HG03571 (cell line): Measurements from ENCODE around the gene YPEL3.
"Not testable (repeated sequence)": the region's sequence is repeated elsewhere in the genome, so short reads cannot be mapped to it uniquely, and the experiment has no call there.

Source experiments
- ATAC-seq: cut with Tn5 transposase; IDR thresholded peaks from one replicate; pipeline ENCODE4 v1.9.1; 2021; ENCODE audit not compliant: unreplicated experiment

Gene YPEL3, protein sequence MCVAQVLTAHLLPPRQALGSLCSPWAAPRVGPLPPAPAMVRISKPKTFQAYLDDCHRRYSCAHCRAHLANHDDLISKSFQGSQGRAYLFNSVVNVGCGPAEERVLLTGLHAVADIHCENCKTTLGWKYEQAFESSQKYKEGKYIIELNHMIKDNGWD

GRCh38 chr16:30096105-30096861 is at the start of gene YPEL3:
YPEL3 (minus strand) TSS chr16:30096213; CDS start chr16:30095482, 731 bp downstream.
- ATAC-seq, result peak; percentile 38

GRCh38 chr16:30145657-30146056 is 49.6 kb upstream of the YPEL3 start:
- no peak for ATAC-seq

DNA sequence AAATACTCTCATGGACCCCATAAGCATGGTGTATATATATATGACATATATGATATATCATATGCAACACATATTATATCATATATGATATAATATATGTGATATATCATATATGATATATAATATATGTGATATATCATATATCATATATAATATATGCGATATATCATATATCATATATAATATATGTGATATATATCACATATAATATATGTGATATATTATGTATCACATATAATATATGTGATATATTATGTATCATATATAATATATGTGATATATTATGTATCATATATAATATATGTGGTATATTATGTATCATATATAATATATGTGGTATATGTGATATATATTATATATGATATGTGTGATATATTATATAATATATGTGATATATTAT is 48.9 kb upstream of the YPEL3 start:
- ATAC-seq, result no peak

- no peak for ATAC-seq
Observed at GRCh38 chr16:30144017-30144416, 48.0 kb upstream of the YPEL3 start.

DNA sequence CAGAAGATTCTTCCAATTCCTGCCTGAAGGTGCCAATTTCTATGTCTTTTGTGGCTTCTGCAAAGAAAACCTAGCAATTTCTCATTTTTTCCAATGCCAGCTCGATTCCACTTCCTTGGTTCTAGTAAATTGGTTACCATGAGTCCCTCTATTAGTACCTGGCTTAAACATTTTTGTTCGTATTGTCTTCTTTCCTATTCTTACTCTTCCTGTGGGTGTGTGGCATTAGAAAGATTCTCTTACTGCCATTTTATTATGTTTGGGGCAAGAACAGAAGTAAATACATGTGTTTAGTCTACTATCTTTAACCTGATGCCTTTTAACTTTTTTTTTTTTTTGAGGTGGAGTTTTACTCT is 47.3 kb upstream of the YPEL3 start:
- ATAC-seq, result no peak

DNA sequence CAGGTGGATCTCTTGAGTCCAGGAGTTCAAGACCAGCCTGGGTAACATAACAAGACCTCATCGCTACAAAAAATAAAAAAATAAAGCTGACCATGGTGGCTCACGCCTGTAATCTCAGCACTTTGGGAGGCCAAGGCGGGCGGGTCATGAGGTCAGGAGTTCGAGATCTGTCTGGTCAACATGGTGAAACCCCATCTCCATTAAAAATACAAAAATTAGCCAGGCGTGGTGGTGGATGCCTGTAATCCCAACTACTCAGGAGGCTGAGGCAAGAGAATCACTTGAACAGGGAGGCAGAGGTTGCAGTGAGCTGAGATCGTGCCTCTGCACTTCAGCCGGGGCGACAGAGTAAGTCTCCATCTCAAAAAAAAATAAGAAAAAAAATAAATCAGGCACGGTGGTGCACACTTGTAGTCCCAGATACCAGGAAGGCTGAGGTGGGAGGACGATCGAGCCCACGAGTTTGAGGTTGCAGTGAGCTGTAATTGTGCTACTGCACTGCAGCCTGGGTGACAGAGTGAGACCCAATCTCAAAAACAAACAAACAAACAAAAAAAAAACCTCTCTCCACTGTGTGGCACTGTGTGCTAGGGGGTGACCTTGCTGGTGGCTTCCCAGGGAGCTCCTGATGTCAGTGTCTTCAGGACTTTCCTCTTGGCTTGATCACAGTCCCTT is 46.8 kb upstream of the YPEL3 start:
- no peak for ATAC-seq

DNA sequence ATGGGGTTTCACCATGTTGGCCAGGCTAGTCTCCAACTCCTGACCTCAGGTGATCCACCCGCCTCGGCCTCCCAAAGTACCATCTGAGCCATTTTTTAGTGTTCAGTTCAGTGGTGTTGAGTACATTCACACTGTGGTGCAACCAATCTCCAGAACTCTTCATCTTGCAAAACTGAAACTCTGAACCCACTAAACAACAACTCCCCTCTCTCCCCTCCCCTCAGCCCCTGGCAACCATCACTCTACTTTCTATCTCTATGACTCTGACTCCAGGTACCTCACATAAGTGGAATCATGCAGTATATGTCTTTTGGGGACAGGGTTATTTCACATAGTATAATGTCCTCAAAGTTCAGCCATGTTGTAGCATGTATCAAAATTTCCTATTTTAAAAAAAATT is 45.7 kb upstream of the YPEL3 start:
- no peak for ATAC-seq

DNA sequence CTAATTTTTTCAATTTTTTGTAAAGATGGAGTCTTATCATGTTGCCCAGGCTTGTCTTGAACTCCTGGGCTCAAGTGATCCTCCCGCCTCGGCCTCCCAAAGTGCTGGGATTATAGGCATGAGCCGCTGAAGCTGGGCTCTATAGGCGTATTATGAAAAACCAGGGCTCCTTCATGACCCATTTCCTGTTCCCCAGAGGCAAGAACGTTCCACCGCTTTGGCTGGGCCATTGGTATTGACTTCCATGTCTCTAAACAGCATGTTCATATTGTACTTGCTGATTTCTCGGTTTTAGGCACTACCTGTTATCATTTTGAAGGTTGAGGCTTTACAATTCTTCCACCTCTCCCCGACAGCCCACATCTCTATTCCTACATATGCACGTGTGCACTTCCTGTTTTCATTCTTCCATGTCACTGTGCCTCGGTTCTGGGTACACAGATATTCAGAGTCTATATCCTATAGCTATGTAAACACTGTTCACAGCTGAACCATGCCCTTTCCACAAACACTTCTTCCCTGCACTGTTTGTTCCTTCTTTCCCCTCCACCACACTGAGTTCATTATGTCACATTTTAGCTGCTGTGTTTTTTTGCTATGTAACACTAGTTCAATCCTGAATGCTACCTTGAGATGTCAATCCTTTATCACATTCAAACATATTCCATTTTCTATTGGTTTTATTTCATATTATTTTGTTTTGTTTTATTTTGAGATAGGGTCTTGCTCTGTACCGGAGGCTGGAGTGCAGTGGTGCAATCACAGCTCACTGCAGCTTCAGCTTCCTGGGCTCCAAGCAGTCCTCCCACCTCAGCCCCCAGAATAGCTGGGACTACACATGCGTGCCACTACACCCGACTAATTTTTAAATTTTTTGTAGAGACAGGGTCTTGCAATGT is 43.8 kb upstream of the YPEL3 start:
- no peak for ATAC-seq

- ATAC-seq, result no peak
Observed at GRCh38 chr16:30137897-30138296, 41.9 kb upstream of the YPEL3 start.

GRCh38 chr16:30136971-30137605 is 41.1 kb upstream of the YPEL3 start:
- no peak for ATAC-seq

- no peak for ATAC-seq
Observed at GRCh38 chr16:30132591-30132990, 36.6 kb upstream of the YPEL3 start.

GRCh38 chr16:30131869-30132475 is 36.0 kb upstream of the YPEL3 start:
- no peak for ATAC-seq

DNA sequence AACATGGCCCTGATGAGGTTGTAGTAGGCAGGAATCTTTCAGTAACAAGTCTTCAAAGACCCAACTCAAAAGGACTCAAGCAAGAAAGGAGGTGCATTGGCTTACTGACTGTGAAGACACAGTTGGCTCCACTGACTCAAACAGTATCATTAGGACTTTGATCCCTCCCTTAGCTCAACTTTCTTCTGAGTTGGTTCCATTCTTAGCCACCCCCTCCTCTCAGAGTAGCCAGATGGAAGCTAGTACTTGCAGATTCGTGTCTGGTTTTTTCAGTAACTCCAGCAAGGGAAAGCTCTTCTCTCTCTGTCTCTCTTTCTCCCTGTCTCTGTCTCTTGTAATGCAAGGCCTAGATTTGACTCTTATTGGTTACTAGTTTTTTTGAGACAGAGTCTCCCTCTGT is 32.0 kb upstream of the YPEL3 start:
- no peak for ATAC-seq

GRCh38 chr16:30125690-30126089 is 29.7 kb upstream of the YPEL3 start:
- not testable (repeated sequence) for ATAC-seq

- ATAC-seq, result no peak
Observed at GRCh38 chr16:30124985-30125379, 29.0 kb upstream of the YPEL3 start.

DNA sequence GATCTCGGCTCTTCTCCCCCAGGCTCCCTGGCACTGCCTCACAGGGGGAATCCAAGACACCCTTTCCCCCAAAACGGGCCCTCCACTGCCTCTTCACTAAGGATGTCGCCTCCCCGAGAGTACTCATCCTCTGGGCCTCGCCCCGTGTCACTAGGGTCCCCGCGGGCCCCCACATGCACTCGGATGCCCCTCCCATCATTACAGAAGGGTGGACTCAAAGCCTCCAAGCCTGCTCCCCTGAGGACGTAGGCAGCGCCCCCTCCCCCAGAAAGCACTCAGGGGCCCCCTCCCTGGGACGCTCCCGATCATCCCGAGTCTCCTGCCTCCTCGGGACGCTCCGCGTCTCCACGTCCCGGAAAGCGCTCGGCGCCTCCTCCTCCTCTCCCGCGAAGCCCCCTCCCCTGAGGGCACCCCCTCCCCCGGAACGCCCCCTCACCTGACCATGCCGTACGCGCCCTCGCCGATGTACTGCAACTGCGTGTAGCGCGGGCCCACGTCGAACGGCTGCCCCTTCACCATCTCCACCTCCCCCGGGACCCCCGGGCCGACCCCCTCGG is 26.7 kb upstream of the YPEL3 start:
- ATAC-seq, result no peak

DNA sequence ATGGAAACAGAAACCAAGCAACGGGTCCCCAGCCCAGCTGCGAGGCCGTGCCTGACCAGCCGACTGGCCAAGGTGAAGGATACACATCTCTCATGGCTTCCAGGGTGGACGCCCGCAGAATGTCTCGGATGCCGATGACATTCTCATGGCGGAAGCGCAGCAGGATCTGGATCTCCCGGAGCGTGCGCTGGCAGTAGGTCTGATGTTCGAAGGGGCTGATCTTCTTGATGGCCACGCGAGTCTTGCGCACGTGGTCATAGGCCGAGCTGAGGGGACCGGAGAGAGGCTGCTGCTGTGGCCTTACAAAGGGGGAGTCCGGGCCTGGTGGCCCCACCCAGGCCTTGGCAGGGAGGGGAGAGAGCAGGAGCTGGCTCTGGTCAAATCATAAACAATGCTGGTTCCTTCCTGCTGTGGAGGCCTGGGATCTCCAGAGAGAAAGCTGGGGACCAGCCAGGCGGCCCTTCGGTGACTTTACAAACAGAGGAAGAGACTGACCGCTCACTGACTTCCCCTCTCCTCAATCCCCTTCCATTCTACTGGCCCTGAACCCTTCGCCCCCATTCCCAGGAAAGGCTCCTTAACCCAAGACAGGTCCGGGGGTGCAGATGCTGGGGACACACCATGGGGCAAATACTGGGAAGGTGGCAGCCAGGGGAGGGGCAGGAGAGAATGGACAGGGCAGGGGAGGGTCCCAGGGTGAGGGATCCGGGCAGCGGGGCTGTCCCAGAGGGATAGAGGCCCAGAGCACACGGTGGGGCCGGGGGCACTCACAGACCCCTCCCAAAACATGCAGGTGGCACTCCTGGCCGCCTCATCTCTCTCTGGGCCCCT is 25.9 kb upstream of the YPEL3 start:
- no peak for ATAC-seq

- no peak for ATAC-seq
Observed at GRCh38 chr16:30120340-30121105, 24.5 kb upstream of the YPEL3 start.

- ATAC-seq, result no peak
Observed at GRCh38 chr16:30119428-30119827, 23.4 kb upstream of the YPEL3 start.
